ENCODE measurements around the gene MVB12B. TPM values are rescaled to one million over a fixed set of nuclear protein-coding genes. Genes with fewer than 3 reads are reported as not detected.

The MVB12B gene
- total and polyA plus RNA-seq, 2 of the 8 experiments (the other 6 are each of a cell fraction or from before 2014, with no cell fraction given): 2.6 to 5.0 TPM

DNA sequence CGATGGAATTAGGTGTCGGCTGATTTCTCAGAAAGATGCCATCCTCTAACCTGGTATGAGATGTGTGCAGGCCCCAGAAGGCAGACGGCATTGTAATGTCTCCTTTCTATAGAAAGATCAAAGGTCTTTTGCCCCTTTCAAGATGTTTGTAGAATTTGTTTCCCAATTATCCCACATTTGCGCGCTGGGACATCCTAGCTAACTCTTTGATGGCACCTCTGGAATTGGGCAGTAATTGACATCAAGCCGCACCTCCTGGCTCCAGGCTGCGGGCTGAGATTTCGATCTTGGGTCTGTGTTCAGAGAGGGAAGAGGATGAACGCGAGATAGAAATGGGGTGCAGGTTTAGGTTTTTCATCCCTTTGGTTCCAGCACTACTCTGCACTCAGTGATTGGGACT lies 202.3 kb downstream of the MVB12B start (continued):
- TF ChIP-seq, protein P1, sequence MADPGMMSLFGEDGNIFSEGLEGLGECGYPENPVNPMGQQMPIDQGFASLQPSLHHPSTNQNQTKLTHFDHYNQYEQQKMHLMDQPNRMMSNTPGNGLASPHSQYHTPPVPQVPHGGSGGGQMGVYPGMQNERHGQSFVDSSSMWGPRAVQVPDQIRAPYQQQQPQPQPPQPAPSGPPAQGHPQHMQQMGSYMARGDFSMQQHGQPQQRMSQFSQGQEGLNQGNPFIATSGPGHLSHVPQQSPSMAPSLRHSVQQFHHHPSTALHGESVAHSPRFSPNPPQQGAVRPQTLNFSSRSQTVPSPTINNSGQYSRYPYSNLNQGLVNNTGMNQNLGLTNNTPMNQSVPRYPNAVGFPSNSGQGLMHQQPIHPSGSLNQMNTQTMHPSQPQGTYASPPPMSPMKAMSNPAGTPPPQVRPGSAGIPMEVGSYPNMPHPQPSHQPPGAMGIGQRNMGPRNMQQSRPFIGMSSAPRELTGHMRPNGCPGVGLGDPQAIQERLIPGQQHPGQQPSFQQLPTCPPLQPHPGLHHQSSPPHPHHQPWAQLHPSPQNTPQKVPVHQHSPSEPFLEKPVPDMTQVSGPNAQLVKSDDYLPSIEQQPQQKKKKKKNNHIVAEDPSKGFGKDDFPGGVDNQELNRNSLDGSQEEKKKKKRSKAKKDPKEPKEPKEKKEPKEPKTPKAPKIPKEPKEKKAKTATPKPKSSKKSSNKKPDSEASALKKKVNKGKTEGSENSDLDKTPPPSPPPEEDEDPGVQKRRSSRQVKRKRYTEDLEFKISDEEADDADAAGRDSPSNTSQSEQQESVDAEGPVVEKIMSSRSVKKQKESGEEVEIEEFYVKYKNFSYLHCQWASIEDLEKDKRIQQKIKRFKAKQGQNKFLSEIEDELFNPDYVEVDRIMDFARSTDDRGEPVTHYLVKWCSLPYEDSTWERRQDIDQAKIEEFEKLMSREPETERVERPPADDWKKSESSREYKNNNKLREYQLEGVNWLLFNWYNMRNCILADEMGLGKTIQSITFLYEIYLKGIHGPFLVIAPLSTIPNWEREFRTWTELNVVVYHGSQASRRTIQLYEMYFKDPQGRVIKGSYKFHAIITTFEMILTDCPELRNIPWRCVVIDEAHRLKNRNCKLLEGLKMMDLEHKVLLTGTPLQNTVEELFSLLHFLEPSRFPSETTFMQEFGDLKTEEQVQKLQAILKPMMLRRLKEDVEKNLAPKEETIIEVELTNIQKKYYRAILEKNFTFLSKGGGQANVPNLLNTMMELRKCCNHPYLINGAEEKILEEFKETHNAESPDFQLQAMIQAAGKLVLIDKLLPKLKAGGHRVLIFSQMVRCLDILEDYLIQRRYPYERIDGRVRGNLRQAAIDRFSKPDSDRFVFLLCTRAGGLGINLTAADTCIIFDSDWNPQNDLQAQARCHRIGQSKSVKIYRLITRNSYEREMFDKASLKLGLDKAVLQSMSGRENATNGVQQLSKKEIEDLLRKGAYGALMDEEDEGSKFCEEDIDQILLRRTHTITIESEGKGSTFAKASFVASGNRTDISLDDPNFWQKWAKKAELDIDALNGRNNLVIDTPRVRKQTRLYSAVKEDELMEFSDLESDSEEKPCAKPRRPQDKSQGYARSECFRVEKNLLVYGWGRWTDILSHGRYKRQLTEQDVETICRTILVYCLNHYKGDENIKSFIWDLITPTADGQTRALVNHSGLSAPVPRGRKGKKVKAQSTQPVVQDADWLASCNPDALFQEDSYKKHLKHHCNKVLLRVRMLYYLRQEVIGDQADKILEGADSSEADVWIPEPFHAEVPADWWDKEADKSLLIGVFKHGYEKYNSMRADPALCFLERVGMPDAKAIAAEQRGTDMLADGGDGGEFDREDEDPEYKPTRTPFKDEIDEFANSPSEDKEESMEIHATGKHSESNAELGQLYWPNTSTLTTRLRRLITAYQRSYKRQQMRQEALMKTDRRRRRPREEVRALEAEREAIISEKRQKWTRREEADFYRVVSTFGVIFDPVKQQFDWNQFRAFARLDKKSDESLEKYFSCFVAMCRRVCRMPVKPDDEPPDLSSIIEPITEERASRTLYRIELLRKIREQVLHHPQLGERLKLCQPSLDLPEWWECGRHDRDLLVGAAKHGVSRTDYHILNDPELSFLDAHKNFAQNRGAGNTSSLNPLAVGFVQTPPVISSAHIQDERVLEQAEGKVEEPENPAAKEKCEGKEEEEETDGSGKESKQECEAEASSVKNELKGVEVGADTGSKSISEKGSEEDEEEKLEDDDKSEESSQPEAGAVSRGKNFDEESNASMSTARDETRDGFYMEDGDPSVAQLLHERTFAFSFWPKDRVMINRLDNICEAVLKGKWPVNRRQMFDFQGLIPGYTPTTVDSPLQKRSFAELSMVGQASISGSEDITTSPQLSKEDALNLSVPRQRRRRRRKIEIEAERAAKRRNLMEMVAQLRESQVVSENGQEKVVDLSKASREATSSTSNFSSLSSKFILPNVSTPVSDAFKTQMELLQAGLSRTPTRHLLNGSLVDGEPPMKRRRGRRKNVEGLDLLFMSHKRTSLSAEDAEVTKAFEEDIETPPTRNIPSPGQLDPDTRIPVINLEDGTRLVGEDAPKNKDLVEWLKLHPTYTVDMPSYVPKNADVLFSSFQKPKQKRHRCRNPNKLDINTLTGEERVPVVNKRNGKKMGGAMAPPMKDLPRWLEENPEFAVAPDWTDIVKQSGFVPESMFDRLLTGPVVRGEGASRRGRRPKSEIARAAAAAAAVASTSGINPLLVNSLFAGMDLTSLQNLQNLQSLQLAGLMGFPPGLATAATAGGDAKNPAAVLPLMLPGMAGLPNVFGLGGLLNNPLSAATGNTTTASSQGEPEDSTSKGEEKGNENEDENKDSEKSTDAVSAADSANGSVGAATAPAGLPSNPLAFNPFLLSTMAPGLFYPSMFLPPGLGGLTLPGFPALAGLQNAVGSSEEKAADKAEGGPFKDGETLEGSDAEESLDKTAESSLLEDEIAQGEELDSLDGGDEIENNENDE (IDR thresholded peaks at IDR 0.05; ENCODE audit: insufficient replicate concordance, low read length): no peak
- TF ChIP-seq NRF1 (IDR thresholded peaks at IDR 0.05; ENCODE audit: low read depth, low read length): no peak
- TF ChIP-seq, protein P2, sequence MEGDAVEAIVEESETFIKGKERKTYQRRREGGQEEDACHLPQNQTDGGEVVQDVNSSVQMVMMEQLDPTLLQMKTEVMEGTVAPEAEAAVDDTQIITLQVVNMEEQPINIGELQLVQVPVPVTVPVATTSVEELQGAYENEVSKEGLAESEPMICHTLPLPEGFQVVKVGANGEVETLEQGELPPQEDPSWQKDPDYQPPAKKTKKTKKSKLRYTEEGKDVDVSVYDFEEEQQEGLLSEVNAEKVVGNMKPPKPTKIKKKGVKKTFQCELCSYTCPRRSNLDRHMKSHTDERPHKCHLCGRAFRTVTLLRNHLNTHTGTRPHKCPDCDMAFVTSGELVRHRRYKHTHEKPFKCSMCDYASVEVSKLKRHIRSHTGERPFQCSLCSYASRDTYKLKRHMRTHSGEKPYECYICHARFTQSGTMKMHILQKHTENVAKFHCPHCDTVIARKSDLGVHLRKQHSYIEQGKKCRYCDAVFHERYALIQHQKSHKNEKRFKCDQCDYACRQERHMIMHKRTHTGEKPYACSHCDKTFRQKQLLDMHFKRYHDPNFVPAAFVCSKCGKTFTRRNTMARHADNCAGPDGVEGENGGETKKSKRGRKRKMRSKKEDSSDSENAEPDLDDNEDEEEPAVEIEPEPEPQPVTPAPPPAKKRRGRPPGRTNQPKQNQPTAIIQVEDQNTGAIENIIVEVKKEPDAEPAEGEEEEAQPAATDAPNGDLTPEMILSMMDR (IDR thresholded peaks at IDR 0.05; ENCODE audit: control extremely low read depth in 1 of 3, insufficient read depth in 1 of 3, low read depth in 1 of 3, low read length in 3 of 3): no peak
- no peak for TF ChIP-seq TAF1 (IDR thresholded peaks at IDR 0.05; ENCODE audit: low read depth, low read length)
- TF ChIP-seq ASH2L (IDR thresholded peaks at IDR 0.05; ENCODE audit: low read length): no peak
- TF ChIP-seq SP2 (IDR thresholded peaks at IDR 0.05; ENCODE audit: low read length): no peak
- no peak for TF ChIP-seq SRF (IDR thresholded peaks at IDR 0.05; ENCODE audit: low read depth, low read length)
- TF ChIP-seq BRCA1 (IDR thresholded peaks at IDR 0.05; ENCODE audit: low read depth, low read length): no peak
- TF ChIP-seq, protein P3, sequence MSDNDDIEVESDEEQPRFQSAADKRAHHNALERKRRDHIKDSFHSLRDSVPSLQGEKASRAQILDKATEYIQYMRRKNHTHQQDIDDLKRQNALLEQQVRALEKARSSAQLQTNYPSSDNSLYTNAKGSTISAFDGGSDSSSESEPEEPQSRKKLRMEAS (IDR thresholded peaks at IDR 0.05): no peak
